B cell (primary cell): ENCODE results near the gene PHOSPHO2. TPM values are rescaled to one million over a fixed set of nuclear protein-coding genes. Genes with fewer than 3 reads are reported as not detected.

ENCODE experiments used
- ATAC-seq: fragments of 200-7000 bp; cut with Tn5 transposase; one replicate; pipeline ENCODE4 v1.10.0; 2021; ENCODE audit warnings: low read depth, mild to moderate bottlenecking, moderate number of reproducible peaks, moderate library complexity
- CTCF ChIA-PET: fragments of 350-600 bp; sonication (Branson Sonifier 250); formaldehyde crosslinking; loops from one replicate; lab custom pipeline; 2021; ENCODE audit warnings: antibody characterized with exemption, inconsistent platforms; lab: Charles Lee
- POLR2A ChIA-PET: fragments of 350-600 bp; sonication (Branson Sonifier 250); formaldehyde crosslinking; loops from one replicate; lab custom pipeline; 2021; ENCODE audit warnings: antibody characterized with exemption; lab: Charles Lee
- DNase-seq: peaks from one replicate; pipeline ENCODE4 v3.0.0; 2013
- H2AFZ ChIP-seq: 2 replicates; pipeline ENCODE4 v1.6.1; 2012; ENCODE audit warnings: mild to moderate bottlenecking, low read depth, low read length; ENCODE audit not compliant: insufficient read depth, poor library complexity, severe bottlenecking
- H3K27ac ChIP-seq, 2 donors: 1 replicate in 1 of 2; 2 replicates in 1 of 2; pipeline ENCODE4 v1.5.1; 2012 to 2013; ENCODE audit warnings: low read length in 2 of 2, mild to moderate bottlenecking in 2 of 2, moderate library complexity in 1 of 2
- H3K27me3 ChIP-seq, 4 experiments: fragments of 200-600 bp in 1 of 4; sonication (generic) in 1 of 4; replicated peaks in 1 of 4; 1 replicate in 2 of 4; 2 replicates in 2 of 4; pipeline versions ENCODE4 v1.6.1 to v1.7.0; 2013 to 2016; ENCODE audit warnings: low read length in 3 of 4, mild to moderate bottlenecking in 2 of 4, mixed read lengths in 1 of 4, moderate library complexity in 1 of 4; ENCODE audit not compliant: insufficient read depth in 4 of 4, control insufficient read depth in 3 of 4; ENCODE audit errors: control extremely low read depth in 1 of 4
- H3K36me3 ChIP-seq, 2 experiments: replicated peaks in 1 of 2; 1 replicate in 1 of 2; 2 replicates in 1 of 2; pipeline versions ENCODE4 v1.6.1 to v1.7.1; 2013; ENCODE audit warnings: low read length in 1 of 2; ENCODE audit not compliant: insufficient read depth in 2 of 2, control insufficient read depth in 1 of 2; ENCODE audit errors: control extremely low read depth in 1 of 2, extremely low read depth in 1 of 2
- H3K4me1 ChIP-seq, 2 donors: fragments of 200-600 bp in 1 of 2; sonication (generic) in 1 of 2; 1 replicate in 1 of 2; 2 replicates in 1 of 2; pipeline versions ENCODE4 v1.5.1 to v1.6.1; 2013 to 2017; ENCODE audit warnings: low read length in 2 of 2; ENCODE audit not compliant: control insufficient read depth in 2 of 2, insufficient read depth in 2 of 2
- H3K4me2 ChIP-seq: replicated peaks from 2 replicates; pipeline ENCODE3; 2012; ENCODE audit warnings: mild to moderate bottlenecking, low read depth, low read length; ENCODE audit not compliant: poor library complexity, severe bottlenecking
- H3K4me3 ChIP-seq, 5 experiments: fragments of 200-600 bp in 1 of 5; sonication (generic) in 1 of 5; 1 replicate in 3 of 5; 2 replicates in 2 of 5; pipeline versions ENCODE4 v1.5.1 to v1.7.0; 2011 to 2016; ENCODE audit warnings: low read length in 4 of 5, mild to moderate bottlenecking in 4 of 5, low read depth in 2 of 5, control low read depth in 1 of 5, moderate library complexity in 1 of 5; ENCODE audit not compliant: insufficient read depth in 1 of 5; ENCODE audit errors: control extremely low read depth in 1 of 5, extremely low read depth in 1 of 5
- H3K79me2 ChIP-seq: fragments of 200-600 bp; sonication (generic); one replicate; pipeline ENCODE4 v1.6.0; 2016; ENCODE audit warnings: low read length; ENCODE audit not compliant: control insufficient read depth, insufficient read depth
- H3K9ac ChIP-seq: fragments of 200-600 bp; sonication (generic); 2 replicates; pipeline ENCODE4 v1.6.1; 2017; ENCODE audit warnings: mild to moderate bottlenecking, low read length, moderate library complexity
- H3K9me3 ChIP-seq, 3 donors: one replicate each; pipeline versions ENCODE4 v1.6.1 to v1.7.1; 2013; ENCODE audit warnings: low read length in 2 of 3; ENCODE audit not compliant: control insufficient read depth in 2 of 3, insufficient read depth in 1 of 3; ENCODE audit errors: control extremely low read depth in 1 of 3
- H4K20me1 ChIP-seq: 2 replicates; pipeline ENCODE4 v1.6.0; 2012; ENCODE audit warnings: mild to moderate bottlenecking, low read length; ENCODE audit not compliant: insufficient read depth, control insufficient read depth, poor library complexity, severe bottlenecking
- H3K27ac Mint-ChIP-seq: one replicate; pipeline ENCODE4 v1.8.0; 2021; ENCODE audit warnings: mixed read lengths
- H3K27me3 Mint-ChIP-seq: one replicate; pipeline ENCODE4 v1.8.0; 2021; ENCODE audit warnings: mixed read lengths
- H3K4me1 Mint-ChIP-seq: one replicate; pipeline ENCODE4 v1.8.0; 2021; ENCODE audit warnings: mixed read lengths
- H3K4me3 Mint-ChIP-seq: one replicate; pipeline ENCODE4 v1.8.0; 2021; ENCODE audit warnings: mixed read lengths
- H3K9me3 Mint-ChIP-seq: one replicate; pipeline ENCODE4 v1.8.0; 2022; ENCODE audit warnings: mixed read lengths; ENCODE audit not compliant: insufficient read depth
- EZH2 ChIP-seq: IDR thresholded peaks from 2 replicates; pipeline ENCODE4 v1.6.1; 2012; ENCODE audit warnings: borderline replicate concordance, low read depth, mild to moderate bottlenecking, moderate library complexity, low read length; ENCODE audit not compliant: insufficient read depth, poor library complexity, severe bottlenecking
- WGBS: methylation state at CpG from one replicate; pipeline ENCODE4 v1.1.5; 2013; ENCODE audit warnings: missing lambda C conversion rate; ENCODE audit not compliant: insufficient coverage; 5-methylcytosine and 5-hydroxymethylcytosine counted together
- intact Hi-C: fragments of 100-400 bp; cut with micrococcal nuclease; formaldehyde crosslinking; loops from one replicate; pipeline ENCODE4 v1.10.0; 2022
- polyA plus RNA-seq: library from polyadenylated mRNA; depleted of rRNA; stranded (reverse); fragments of >200 nt; gene quantifications from 2 replicates; pipeline ENCODE4 v1.2.3, GENCODE V29; 2012
- total RNA-seq, 2 donors: library from RNA; stranded (reverse); fragments of 120-200 nt in 1 of 2; gene quantifications; 1 replicate in 1 of 2; 2 replicates in 1 of 2; pipeline versions ENCODE4 v1.2.3 to v1.2.4, GENCODE V29; 2013 to 2022
- TF ChIP-seq, protein P1 (sequence below): fragments of 200-600 bp; IDR thresholded peaks from one replicate; pipeline ENCODE4 v1.8.0; 2022; ENCODE audit warnings: antibody characterized with exemption, mild to moderate bottlenecking

PHOSPHO2 gene
- total and polyA plus RNA-seq, 2 donors (not counting 1 experiment from before 2014, with no cell fraction given) = 1.5 to 8.4 TPM

GRCh38 chr2:169716938-169717690 is 22.8 kb downstream of the PHOSPHO2 start:
- no peaks in the 10 kb centered on the region for H3K27me3 Mint-ChIP-seq
- H4K20me1 ChIP-seq = no peaks in the 10 kb centered on the region
- no peaks in the 10 kb centered on the region for H3K4me1 Mint-ChIP-seq
- no peak overlapping the region for H3K27ac Mint-ChIP-seq
- ChIA-PET CTCF (no interaction called here), POLR2A (no interaction called here)
- no peaks in the 10 kb centered on the region for H3K79me2 ChIP-seq
- 92% methylated on average over 7 of the region's 12 CpGs for WGBS
- H3K4me3 ChIP-seq = no peak overlapping the region
- no peaks in the 10 kb centered on the region for H3K36me3 ChIP-seq
- H3K4me3 Mint-ChIP-seq = no peak overlapping the region
- no peak overlapping the region for H3K27ac ChIP-seq
- peaks cover 0 to 11% (median under 1%) of the 10 kb centered on the region in 3 donors for H3K9me3 ChIP-seq
- H3K4me1 ChIP-seq = no peaks in the 10 kb centered on the region
- intact Hi-C loops = no loop called here
- no peak overlapping the region for H3K9ac ChIP-seq
- H3K27me3 ChIP-seq = no peaks in the 10 kb centered on the region
- no peak for TF ChIP-seq EZH2
- TF ChIP-seq, protein P1, sequence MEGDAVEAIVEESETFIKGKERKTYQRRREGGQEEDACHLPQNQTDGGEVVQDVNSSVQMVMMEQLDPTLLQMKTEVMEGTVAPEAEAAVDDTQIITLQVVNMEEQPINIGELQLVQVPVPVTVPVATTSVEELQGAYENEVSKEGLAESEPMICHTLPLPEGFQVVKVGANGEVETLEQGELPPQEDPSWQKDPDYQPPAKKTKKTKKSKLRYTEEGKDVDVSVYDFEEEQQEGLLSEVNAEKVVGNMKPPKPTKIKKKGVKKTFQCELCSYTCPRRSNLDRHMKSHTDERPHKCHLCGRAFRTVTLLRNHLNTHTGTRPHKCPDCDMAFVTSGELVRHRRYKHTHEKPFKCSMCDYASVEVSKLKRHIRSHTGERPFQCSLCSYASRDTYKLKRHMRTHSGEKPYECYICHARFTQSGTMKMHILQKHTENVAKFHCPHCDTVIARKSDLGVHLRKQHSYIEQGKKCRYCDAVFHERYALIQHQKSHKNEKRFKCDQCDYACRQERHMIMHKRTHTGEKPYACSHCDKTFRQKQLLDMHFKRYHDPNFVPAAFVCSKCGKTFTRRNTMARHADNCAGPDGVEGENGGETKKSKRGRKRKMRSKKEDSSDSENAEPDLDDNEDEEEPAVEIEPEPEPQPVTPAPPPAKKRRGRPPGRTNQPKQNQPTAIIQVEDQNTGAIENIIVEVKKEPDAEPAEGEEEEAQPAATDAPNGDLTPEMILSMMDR = no peak
- H3K9me3 Mint-ChIP-seq = peaks cover under 1% of the 10 kb centered on the region
- DNase-seq (no peak), ATAC-seq (no peak)
- no peak overlapping the region for H2AFZ ChIP-seq
- H3K4me2 ChIP-seq = no peak overlapping the region

- CTCF ChIA-PET = no interaction called here
- POLR2A ChIA-PET = no interaction called here
- no peaks in the 10 kb centered on the region for H3K27me3 ChIP-seq
- no peaks in the 10 kb centered on the region for H3K36me3 ChIP-seq
- H3K4me3 ChIP-seq = no peak overlapping the region
- Mint-ChIP-seq H3K4me1 (no peaks in the 10 kb centered on the region), H3K9me3 (no peaks in the 10 kb centered on the region), H3K27ac (no peak overlapping the region), H3K4me3 (no peak overlapping the region), H3K27me3 (no peaks in the 10 kb centered on the region)
- H3K79me2 ChIP-seq = no peaks in the 10 kb centered on the region
- DNase-seq = no peak
- no peaks in the 10 kb centered on the region for H3K4me1 ChIP-seq
- H2AFZ ChIP-seq = no peak overlapping the region
- H3K9ac ChIP-seq = no peak overlapping the region
- no peak for TF ChIP-seq EZH2
- TF ChIP-seq, protein P1 = no peak
- H3K4me2 ChIP-seq = no peak overlapping the region
- H3K27ac ChIP-seq = no peak overlapping the region
- no peaks in the 10 kb centered on the region for H4K20me1 ChIP-seq
- intact Hi-C loops = no loop called here
- peaks cover 0 to 6% (median 0%) of the 10 kb centered on the region in 3 donors for H3K9me3 ChIP-seq
- no CpG with 5 or more reads among the region's 4 CpGs for WGBS
- ATAC-seq = no peak
Observed at GRCh38 chr2:169717691-169718063, 23.4 kb downstream of the PHOSPHO2 start.
